K562 (cell line): Measurements from ENCODE around the gene OR51G1. TPM values are rescaled to one million over a fixed set of nuclear protein-coding genes. Genes with fewer than 3 reads are reported as not detected.

ENCODE experiments used
- ATAC-seq: fragments of 200-7000 bp; cut with Tn5 transposase; 3 replicates; pipeline ENCODE4 v1.9.1; 2020; ENCODE audit warnings: moderate library complexity
- BruUV-seq: library from RNA; stranded (reverse); fragments of 400-500 nt; replicated peaks from 2 replicates; lab custom pipeline; 2021; lab: Mats Ljungman, UMichigan
- CTCF ChIA-PET: fragments of 300-600 bp; formaldehyde crosslinking; extraction: SDS; loops from one replicate; lab custom pipeline; 2021; ENCODE audit warnings: low intra/inter-chr PET ratio; lab: Yijun Ruan, JAX
- POLR2A ChIA-PET: fragments of 300-600, 350-650 bp; sonication (Branson Sonifier 250); formaldehyde crosslinking; extraction: SDS; loops from one replicate; lab custom pipeline; 2021; ENCODE audit warnings: antibody characterized with exemption, inconsistent platforms; lab: Yijun Ruan, JAX
- DNase-seq, 4 experiments: peaks; one replicate each; pipeline versions ENCODE4 v3.0.0 to v3.0.0-alpha.2; 2011 to 2018; ENCODE audit warnings: low spot score in 3 of 4, mixed read lengths in 3 of 4; ENCODE audit errors: extremely low read depth in 1 of 4
- FAIRE-seq: peaks from 2 replicates; lab custom pipeline; 2011; peaks lifted over from hg19 to GRCh38; lab: Jason Lieb, UNC
- H2AFZ ChIP-seq: 2 replicates; pipeline ENCODE4 v1.6.0; 2011; ENCODE audit warnings: low read depth, low read length, control low read depth, inconsistent platforms
- H3K27ac ChIP-seq: fragments of 200-600 bp; 3 replicates; pipeline ENCODE4 v1.8.0; 2011; ENCODE audit warnings: low read depth, mild to moderate bottlenecking, control low read depth, inconsistent platforms, low read length, moderate library complexity, mixed read lengths; ENCODE audit errors: extremely low read depth
- H3K27me3 ChIP-seq, 2 experiments: fragments of 300-600 bp in 1 of 2; 2 replicates in 1 of 2; 3 replicates in 1 of 2; pipeline versions ENCODE4 v1.6.0 to v1.8.0; 2011; ENCODE audit warnings: inconsistent platforms in 2 of 2, low read length in 2 of 2, mild to moderate bottlenecking in 1 of 2, mixed read lengths in 1 of 2, moderate library complexity in 1 of 2; ENCODE audit not compliant: control insufficient read depth in 2 of 2, insufficient read depth in 2 of 2
- H3K36me3 ChIP-seq: fragments of 300-600 bp; 3 replicates; pipeline ENCODE4 v1.8.0; 2011; ENCODE audit warnings: mild to moderate bottlenecking, low read length, inconsistent platforms; ENCODE audit not compliant: control insufficient read depth, insufficient read depth
- H3K4me1 ChIP-seq, 2 experiments: fragments of 200-600 bp in 1 of 2; replicated peaks in 1 of 2; 2 replicates in 1 of 2; 3 replicates in 1 of 2; pipeline versions ENCODE4 v1.5.1 to v1.8.0; 2011; ENCODE audit warnings: inconsistent platforms in 2 of 2, low read length in 2 of 2, mild to moderate bottlenecking in 1 of 2, mixed read lengths in 1 of 2, moderate library complexity in 1 of 2; ENCODE audit not compliant: control insufficient read depth in 2 of 2, insufficient read depth in 2 of 2
- H3K4me2 ChIP-seq: 2 replicates; pipeline ENCODE4 v1.6.1; 2011; ENCODE audit warnings: low read length, control low read depth, inconsistent platforms, mixed read lengths; ENCODE audit not compliant: insufficient read depth
- H3K4me3 ChIP-seq: fragments of 200-600 bp; sonication (generic), shearing (Covaris generic); 2 replicates; pipeline ENCODE4 v1.5.1; 2016; ENCODE audit warnings: control low read depth, inconsistent platforms
- H3K79me2 ChIP-seq: fragments of 200-600 bp; 3 replicates; pipeline ENCODE4 v1.8.0; 2011; ENCODE audit warnings: low read length, inconsistent platforms; ENCODE audit not compliant: control insufficient read depth, insufficient read depth
- H3K9ac ChIP-seq, 2 experiments: 2 replicates each; pipeline versions ENCODE4 v1.6.0 to v1.6.1; 2011; ENCODE audit warnings: low read depth in 2 of 2, low read length in 2 of 2, control low read depth in 1 of 2, inconsistent platforms in 1 of 2, mild to moderate bottlenecking in 1 of 2, mixed read lengths in 1 of 2; ENCODE audit not compliant: insufficient read depth in 1 of 2
- H3K9me1 ChIP-seq: one replicate; pipeline ENCODE4 v1.6.0; 2011; ENCODE audit warnings: inconsistent platforms, mild to moderate bottlenecking, low read length, moderate library complexity; ENCODE audit not compliant: control insufficient read depth, insufficient read depth
- H3K9me3 ChIP-seq: replicated peaks from 2 replicates; pipeline ENCODE4 v1.5.1; 2011; ENCODE audit warnings: low read depth, low read length, inconsistent platforms; ENCODE audit not compliant: control insufficient read depth, insufficient read depth
- H4K20me1 ChIP-seq: replicated peaks from 2 replicates; pipeline ENCODE4 v1.6.1; 2011; ENCODE audit warnings: low read length, inconsistent platforms, mixed read lengths; ENCODE audit not compliant: control insufficient read depth, insufficient read depth
- ARID1B ChIP-seq: fragments of 450-650 bp; IDR thresholded peaks from 2 replicates; pipeline ENCODE4 v1.6.1; 2016; ENCODE audit warnings: antibody characterized with exemption, mild to moderate bottlenecking, inconsistent platforms
- DPF2 ChIP-seq: fragments of 450-650 bp; IDR thresholded peaks from 2 replicates; pipeline ENCODE4 v1.6.1; 2016
- HCFC1 ChIP-seq: IDR thresholded peaks from 2 replicates; pipeline ENCODE4 v1.6.1; 2012; ENCODE audit warnings: low read depth, low read length, improper control_type of control experiment
- LCOR ChIP-seq: sonication (generic); formaldehyde crosslinking; IDR thresholded peaks from 2 replicates; pipeline ENCODE4 v1.8.0; 2022; ENCODE audit warnings: mild to moderate bottlenecking, missing genetic modification reagents
- MAFG ChIP-seq: fragments of 450-650 bp; conservative IDR thresholded peaks from 2 replicates; pipeline ENCODE4 v1.6.1; 2016; ENCODE audit warnings: missing genetic modification characterization, missing compliant biosample characterization
- NFE2 ChIP-seq: IDR thresholded peaks from 2 replicates; pipeline ENCODE4 v1.6.1; 2014; ENCODE audit warnings: antibody characterized with exemption, low read depth
- NFIC ChIP-seq: fragments of 450-650 bp; IDR thresholded peaks from 2 replicates; pipeline ENCODE4 v1.6.1; 2017; ENCODE audit warnings: mild to moderate bottlenecking, inconsistent platforms
- SMARCA4 ChIP-seq: fragments of 450-650 bp; IDR thresholded peaks from 2 replicates; pipeline ENCODE4 v1.6.1; 2016
- SMARCE1 ChIP-seq: fragments of 450-650 bp; IDR thresholded peaks from 2 replicates; pipeline ENCODE4 v1.7.1; 2016; ENCODE audit warnings: mild to moderate bottlenecking
- SREBF2 ChIP-seq: sonication (generic); formaldehyde crosslinking; IDR thresholded peaks from 2 replicates; pipeline ENCODE4 v1.4.0; 2020; ENCODE audit warnings: mild to moderate bottlenecking, missing genetic modification reagents
- TAF7 ChIP-seq: fragments of 450-650 bp; IDR thresholded peaks from 2 replicates; pipeline ENCODE4 v1.6.1; 2016; ENCODE audit warnings: missing genetic modification characterization, missing compliant biosample characterization
- ZBTB2 ChIP-seq: fragments of 450-650 bp; IDR thresholded peaks from 2 replicates; pipeline ENCODE4 v1.6.1; 2016; ENCODE audit warnings: antibody characterized with exemption
- ZNF12 ChIP-seq: sonication (generic); formaldehyde crosslinking; IDR thresholded peaks from 2 replicates; pipeline ENCODE4 v1.4.0; 2020; ENCODE audit warnings: mild to moderate bottlenecking, missing genetic modification reagents
- ZNF253 ChIP-seq: fragments of 250-450 bp; sonication (Bioruptor Pico); conservative IDR thresholded peaks from 2 replicates; pipeline ENCODE4 v1.6.1; 2021; ENCODE audit warnings: mild to moderate bottlenecking
- ZNF316 ChIP-seq: fragments of 450-650 bp; IDR thresholded peaks from 2 replicates; pipeline ENCODE4 v1.6.1; 2016
- ZNF778 ChIP-seq: fragments of 450-650 bp; formaldehyde crosslinking; IDR thresholded peaks from 2 replicates; pipeline ENCODE4 v1.4.0; 2020; ENCODE audit warnings: mild to moderate bottlenecking, moderate library complexity
- WGBS: fragments of 100-300 bp; shearing (Covaris generic); methylation state at CpG from one replicate; pipeline ENCODE4 v1.1.6; 2016; ENCODE audit warnings: low coverage, mixed read lengths; ENCODE audit not compliant: insufficient coverage; ENCODE audit errors: missing lambda C conversion rate; 5-methylcytosine and 5-hydroxymethylcytosine counted together
- in situ Hi-C: fragments of 300-500 bp; cut with MboI; formaldehyde crosslinking; loops from 4 replicates; pipeline ENCODE4 v1.15.0; 2018; ENCODE audit warnings: inconsistent platforms, mixed read lengths
- intact Hi-C: fragments of 100-400 bp; cut with micrococcal nuclease; formaldehyde crosslinking; loops from 2 replicates; pipeline ENCODE4 v1.14.2; 2022
- polyA plus RNA-seq, 8 experiments: library from polyadenylated mRNA; depleted of rRNA in 4 of 8; stranded (reverse) in 5 of 8; unstranded in 3 of 8; fragments of >200 nt; fragmentation: Nextera tagmentation in 2 of 8; fragmentation: Illumina TruSeq in 1 of 8; extraction: Ambion mirVana in 2 of 8; extraction: Trizol in 1 of 8; gene quantifications; 2 replicates each; pipeline versions ENCODE4 v1.2.1 to v1.2.3, GENCODE V29; 2011 to 2014; ENCODE audit warnings: inconsistent platforms in 1 of 8, missing spikeins in 1 of 8
- total RNA-seq, 7 experiments: library from RNA; depleted of rRNA in 6 of 7; stranded (reverse); fragments of >200 nt in 6 of 7; fragmentation: Illumina TruSeq in 2 of 7; extraction: Trizol in 2 of 7; gene quantifications; 2 replicates each; pipeline versions ENCODE4 v1.2.1 to v1.2.3, GENCODE V29; 2011 to 2021; ENCODE audit warnings: low replicate concordance in 1 of 7
- TF ChIP-seq, protein P1 (sequence below), 2 experiments: fragments of 450-650 bp in 1 of 2; sonication (generic) in 1 of 2; formaldehyde crosslinking; conservative IDR thresholded peaks; 2 replicates each; pipeline versions ENCODE4 v1.4.0 to v1.8.1; 2020 to 2022; ENCODE audit warnings: mild to moderate bottlenecking in 1 of 2, missing genetic modification reagents in 1 of 2
- TF ChIP-seq, protein P2 (sequence below), 2 experiments: fragments of 450-650 bp in 1 of 2; sonication (generic) in 1 of 2; formaldehyde crosslinking in 1 of 2; IDR thresholded peaks in 1 of 2; conservative IDR thresholded peaks in 1 of 2; 2 replicates each; pipeline versions ENCODE4 v1.6.1 to v1.8.1; 2016 to 2023; ENCODE audit warnings: mild to moderate bottlenecking in 2 of 2, moderate library complexity in 2 of 2, inconsistent platforms in 1 of 2, missing genetic modification reagents in 1 of 2
- TF ChIP-seq, protein P3 (sequence below): sonication (generic); IDR thresholded peaks from 2 replicates; pipeline ENCODE4 v1.6.1; 2016

Gene OR51G1
- total and polyA plus RNA-seq, 9 of the 15 experiments (the other 6 are each of a cell fraction or from before 2014, with no cell fraction given) = not detected

DNA sequence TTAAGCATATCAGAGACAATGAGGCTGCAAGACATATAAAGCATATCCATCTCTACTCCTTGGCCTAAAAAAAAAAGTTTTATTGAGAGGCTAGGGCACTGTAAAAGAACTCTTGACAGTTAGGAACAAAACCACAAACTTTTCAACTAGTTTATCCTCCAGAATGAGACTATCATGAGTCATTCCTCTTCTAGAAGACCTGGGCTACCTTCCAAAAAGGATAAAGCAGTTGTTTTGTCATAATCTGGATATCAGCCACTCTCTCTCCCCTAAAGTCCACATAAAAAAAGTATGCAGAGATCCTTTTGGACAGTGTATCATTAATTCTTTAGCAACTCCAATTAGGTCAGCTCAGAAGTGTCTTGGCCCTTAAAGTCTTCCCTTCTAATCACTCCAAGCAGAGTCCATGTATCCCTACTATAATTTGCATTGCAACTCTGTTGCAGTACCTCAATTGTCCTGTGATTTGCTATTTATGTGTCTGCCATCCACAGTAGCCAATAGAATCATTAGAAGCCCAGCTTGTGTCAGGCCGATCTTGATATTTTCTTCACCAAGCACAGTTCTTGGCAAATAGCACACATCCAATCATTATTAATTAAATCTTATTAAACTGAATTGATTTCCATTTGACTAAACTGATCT is 32.0 kb downstream of the OR51G1 start:
- CTCF ChIA-PET = no interaction called here
- H3K9me3 ChIP-seq = no peaks in the 10 kb centered on the region
- no peaks in the 10 kb centered on the region for H3K9me1 ChIP-seq
- peak; percentile 22 to 49 (median 30) for DNase-seq
- POLR2A ChIA-PET = interaction anchor here (0.9 to 1.3 kb wide), 2 partner anchors 8 to 9 kb away, joined by 4 to 6 read pairs; no protein-coding TSS in a partner anchor
- H3K27ac ChIP-seq = peak overlapping the region; percentile 32; the same call in 1 of the 3 replicates
- no peak overlapping the region for H3K4me2 ChIP-seq
- H3K27me3 ChIP-seq = no peaks in the 10 kb centered on the region
- 0% methylated on average over 1 of the region's 1 CpG for WGBS
- no peaks in the 10 kb centered on the region for H4K20me1 ChIP-seq
- no TSS peak for BruUV-seq
- H3K4me3 ChIP-seq = no peak overlapping the region
- H3K79me2 ChIP-seq = no peaks in the 10 kb centered on the region
- in situ Hi-C loops (no loop called here), intact Hi-C loops (no loop called here)
- H3K9ac ChIP-seq = no peak overlapping the region
- peak; percentile 40 for FAIRE-seq
- H3K36me3 ChIP-seq = no peaks in the 10 kb centered on the region
- H3K4me1 ChIP-seq = peaks cover 0 to 22% of the 10 kb centered on the region in 2 experiments; a peak in 3 of 5 replicates
- no peak overlapping the region for H2AFZ ChIP-seq
- ATAC-seq = peak; percentile 72
- TF ChIP-seq ZNF12 = no peak
- no peak for TF ChIP-seq ZNF253 (CRISPR knock-in tag)
- peak; percentile 75 for TF ChIP-seq NFIC
- TF ChIP-seq DPF2 = peak; percentile 28; the same call in 1 of the 2 replicates
- TF ChIP-seq, protein P1, sequence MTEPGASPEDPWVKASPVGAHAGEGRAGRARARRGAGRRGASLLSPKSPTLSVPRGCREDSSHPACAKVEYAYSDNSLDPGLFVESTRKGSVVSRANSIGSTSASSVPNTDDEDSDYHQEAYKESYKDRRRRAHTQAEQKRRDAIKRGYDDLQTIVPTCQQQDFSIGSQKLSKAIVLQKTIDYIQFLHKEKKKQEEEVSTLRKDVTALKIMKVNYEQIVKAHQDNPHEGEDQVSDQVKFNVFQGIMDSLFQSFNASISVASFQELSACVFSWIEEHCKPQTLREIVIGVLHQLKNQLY (CRISPR knock-in tag; conservative IDR thresholded peaks at IDR 0.05) = no peak
- 0 out of 2 replicates have a peak, but pooled peaks have one; percentile 51 for TF ChIP-seq SMARCE1
- TF ChIP-seq SMARCA4 = peak; percentile 58; the same call in 1 of the 2 replicates
- no peak for TF ChIP-seq LCOR (CRISPR knock-in tag)
- TF ChIP-seq SREBF2 (CRISPR knock-in tag) = no peak
- TF ChIP-seq, protein P2, sequence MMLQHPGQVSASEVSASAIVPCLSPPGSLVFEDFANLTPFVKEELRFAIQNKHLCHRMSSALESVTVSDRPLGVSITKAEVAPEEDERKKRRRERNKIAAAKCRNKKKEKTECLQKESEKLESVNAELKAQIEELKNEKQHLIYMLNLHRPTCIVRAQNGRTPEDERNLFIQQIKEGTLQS (IDR thresholded peaks at IDR 0.05) = peak; percentile 63
- TF ChIP-seq, protein P2 (CRISPR knock-in tag; conservative IDR thresholded peaks at IDR 0.05) = no peak
- TF ChIP-seq ARID1B = peak; percentile 44; the same call in 1 of the 2 replicates
- no peak for TF ChIP-seq TAF7 (tag)
- peak; percentile 44; the same call in 1 of the 2 replicates for TF ChIP-seq NFE2
- TF ChIP-seq MAFG (tag) = 0 out of 2 replicates have a peak, but pooled peaks have one; percentile 11
- TF ChIP-seq ZBTB2 = no peak
- no peak for TF ChIP-seq ZNF316
- TF ChIP-seq ZNF778 (CRISPR knock-in tag) = no peak
- TF ChIP-seq HCFC1 = no peak
- TF ChIP-seq, protein P3, sequence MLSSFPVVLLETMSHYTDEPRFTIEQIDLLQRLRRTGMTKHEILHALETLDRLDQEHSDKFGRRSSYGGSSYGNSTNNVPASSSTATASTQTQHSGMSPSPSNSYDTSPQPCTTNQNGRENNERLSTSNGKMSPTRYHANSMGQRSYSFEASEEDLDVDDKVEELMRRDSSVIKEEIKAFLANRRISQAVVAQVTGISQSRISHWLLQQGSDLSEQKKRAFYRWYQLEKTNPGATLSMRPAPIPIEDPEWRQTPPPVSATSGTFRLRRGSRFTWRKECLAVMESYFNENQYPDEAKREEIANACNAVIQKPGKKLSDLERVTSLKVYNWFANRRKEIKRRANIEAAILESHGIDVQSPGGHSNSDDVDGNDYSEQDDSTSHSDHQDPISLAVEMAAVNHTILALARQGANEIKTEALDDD = peak; percentile 71
